ENCODE data around the gene DENND11.

- no peak for TF ChIP-seq CTCF (IDR thresholded peaks at IDR 0.05)
- TF ChIP-seq ZFX (IDR thresholded peaks at IDR 0.05; ENCODE audit: borderline replicate concordance): no peak
Measured at GRCh38 chr7:141731476-141732149, 29.6 kb upstream of the DENND11 start.
